GM20000 (cell line): ENCODE measurements around the gene NEDD9.

ENCODE experiments used
- DNase-seq: peaks from one replicate; pipeline ENCODE4 v3.0.0; 2012; ENCODE audit warnings: low spot score
- TF ChIP-seq, protein P1 (sequence below): IDR thresholded peaks from 2 replicates; pipeline ENCODE4 v1.5.1; 2012; ENCODE audit warnings: mild to moderate bottlenecking, control low read depth; ENCODE audit errors: extremely low read depth, missing control alignments

The NEDD9 gene

GRCh38 chr6:11276911-11277274 lies 44.4 kb upstream of the NEDD9 start:
- no peak for DNase-seq
- TF ChIP-seq, protein P1, sequence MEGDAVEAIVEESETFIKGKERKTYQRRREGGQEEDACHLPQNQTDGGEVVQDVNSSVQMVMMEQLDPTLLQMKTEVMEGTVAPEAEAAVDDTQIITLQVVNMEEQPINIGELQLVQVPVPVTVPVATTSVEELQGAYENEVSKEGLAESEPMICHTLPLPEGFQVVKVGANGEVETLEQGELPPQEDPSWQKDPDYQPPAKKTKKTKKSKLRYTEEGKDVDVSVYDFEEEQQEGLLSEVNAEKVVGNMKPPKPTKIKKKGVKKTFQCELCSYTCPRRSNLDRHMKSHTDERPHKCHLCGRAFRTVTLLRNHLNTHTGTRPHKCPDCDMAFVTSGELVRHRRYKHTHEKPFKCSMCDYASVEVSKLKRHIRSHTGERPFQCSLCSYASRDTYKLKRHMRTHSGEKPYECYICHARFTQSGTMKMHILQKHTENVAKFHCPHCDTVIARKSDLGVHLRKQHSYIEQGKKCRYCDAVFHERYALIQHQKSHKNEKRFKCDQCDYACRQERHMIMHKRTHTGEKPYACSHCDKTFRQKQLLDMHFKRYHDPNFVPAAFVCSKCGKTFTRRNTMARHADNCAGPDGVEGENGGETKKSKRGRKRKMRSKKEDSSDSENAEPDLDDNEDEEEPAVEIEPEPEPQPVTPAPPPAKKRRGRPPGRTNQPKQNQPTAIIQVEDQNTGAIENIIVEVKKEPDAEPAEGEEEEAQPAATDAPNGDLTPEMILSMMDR: no peak

- TF ChIP-seq, protein P1: no peak
- no peak for DNase-seq
Observed at GRCh38 chr6:11276228-11276627, 43.8 kb upstream of the NEDD9 start.

- TF ChIP-seq, protein P1: no peak
- DNase-seq: peak; percentile 70
Observed at GRCh38 chr6:11275598-11275997, 43.1 kb upstream of the NEDD9 start.

GRCh38 chr6:11273406-11274065 lies 41.1 kb upstream of the NEDD9 start:
- TF ChIP-seq, protein P1: no peak
- no peak for DNase-seq

DNA sequence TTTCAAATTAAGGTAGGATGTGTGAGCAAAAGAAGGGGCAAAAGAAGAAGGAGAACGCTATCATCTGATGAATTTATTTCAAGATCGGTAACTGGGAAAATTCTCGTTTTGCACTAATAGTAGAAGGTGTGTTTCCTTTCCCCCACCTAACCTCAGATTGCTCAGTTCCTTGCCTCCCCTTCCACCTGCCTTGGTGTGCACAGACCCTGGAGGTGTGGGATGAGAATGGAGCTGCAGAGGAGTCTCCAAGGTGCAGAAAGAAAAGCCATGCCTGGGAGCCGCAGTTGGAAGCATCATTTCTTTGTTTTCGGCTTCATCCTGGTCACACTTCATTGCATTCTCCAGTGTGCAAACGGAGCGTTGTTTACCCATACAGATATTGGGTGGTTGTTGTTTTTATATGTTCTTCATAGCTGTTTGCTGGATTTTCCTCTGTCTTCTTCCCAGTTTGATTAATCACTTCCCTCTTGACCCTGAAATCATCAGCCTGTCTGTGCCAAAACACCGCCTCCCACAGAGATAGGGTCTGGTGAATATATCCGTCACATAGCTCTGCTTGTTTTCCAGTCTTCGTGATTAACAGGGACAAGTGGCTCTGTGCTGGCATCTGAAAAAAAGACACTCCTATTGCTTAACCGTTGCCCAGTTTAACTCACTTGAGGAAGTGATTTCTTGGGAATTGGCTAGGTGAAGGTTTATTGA lies 40.2 kb upstream of the NEDD9 start:
- DNase-seq: no peak
- TF ChIP-seq, protein P1: no peak

DNA sequence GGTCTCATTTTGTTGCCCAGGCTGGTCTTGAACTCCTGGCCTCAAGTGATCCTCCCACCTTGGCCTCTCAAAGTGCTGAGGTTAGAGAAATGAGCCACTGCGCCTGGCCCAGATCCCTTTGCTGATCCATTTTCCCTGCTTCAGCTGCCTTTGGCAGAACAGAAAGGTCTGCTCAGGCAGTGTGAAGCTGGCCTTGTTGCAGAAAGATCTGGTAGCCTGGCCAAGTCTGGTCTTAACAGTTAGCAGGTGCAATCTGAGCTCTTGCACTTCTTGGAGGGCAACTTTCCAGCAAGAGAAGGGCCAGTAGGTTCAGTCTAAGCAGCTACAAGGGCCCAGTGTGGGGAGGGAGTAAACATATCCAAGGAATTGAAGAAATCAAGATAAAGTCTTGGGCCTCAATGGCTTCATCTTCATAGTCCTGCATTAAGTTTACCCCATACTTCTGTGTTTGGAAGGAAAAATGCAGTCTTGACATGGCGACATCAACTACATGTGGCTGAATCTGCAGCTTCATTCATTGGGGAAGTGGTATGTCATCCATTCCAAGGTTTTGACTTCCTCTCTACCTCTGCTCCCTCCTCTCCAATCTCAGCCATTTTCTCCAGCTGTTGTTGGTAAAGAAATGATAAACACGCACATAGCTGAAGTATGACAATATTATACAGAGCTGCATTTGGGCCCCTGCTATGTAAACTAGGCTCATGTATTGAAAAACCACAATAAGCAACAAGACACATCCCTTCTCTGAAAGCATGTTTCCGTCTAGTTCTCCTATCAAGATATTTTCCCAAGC lies 39.0 kb upstream of the NEDD9 start:
- TF ChIP-seq, protein P1: no peak
- DNase-seq: no peak
